SH-SY5Y (cell line): Measurements from ENCODE around the gene PDK2.

Experiments
- GATA2 ChIP-seq: IDR thresholded peaks from 2 replicates; pipeline ENCODE4 v1.6.1; 2011; ENCODE audit warnings: mild to moderate bottlenecking, low read depth, low read length
- GATA3 ChIP-seq: IDR thresholded peaks from 2 replicates; pipeline ENCODE4 v1.6.1; 2011; ENCODE audit warnings: low read depth, mild to moderate bottlenecking, low read length, moderate library complexity

GRCh38 chr17:50048988-50049387 lies 46.2 kb upstream of the PDK2 start:
- TF ChIP-seq GATA2 (no peak), GATA3 (no peak)
